IMR-90 (cell line): ENCODE measurements around the gene ARL5C. TPM values are rescaled to one million over a fixed set of nuclear protein-coding genes. Genes with fewer than 3 reads are reported as not detected.
A peak's percentile ranks its signal among the peaks of the same experiment; 100 is the strongest.

Experiments
- ATAC-seq: fragments of 200-7000 bp; cut with Tn5 transposase; 2 replicates; pipeline ENCODE4 v1.9.1; 2020; ENCODE audit warnings: low read depth, mild to moderate bottlenecking, moderate library complexity
- BruUV-seq: library from RNA; stranded (reverse); fragments of 400-500 nt; replicated peaks from 2 replicates; lab custom pipeline; 2021; lab: Mats Ljungman, UMichigan
- CTCF ChIA-PET: fragments of 300-600 bp; formaldehyde crosslinking; extraction: SDS; loops from one replicate; lab custom pipeline; 2021; ENCODE audit warnings: antibody characterized with exemption; lab: Yijun Ruan, JAX
- POLR2A ChIA-PET: fragments of 300-600 bp; sonication (Branson Sonifier 250); formaldehyde crosslinking; loops from one replicate; lab custom pipeline; 2022; ENCODE audit warnings: antibody characterized with exemption; ENCODE audit not compliant: unreplicated experiment; lab: Charles Lee
- DNase-seq: peaks from one replicate; pipeline ENCODE4 v3.0.0; 2013
- H2AFZ ChIP-seq: replicated peaks from 2 replicates; pipeline ENCODE3; 2013; ENCODE audit warnings: low read length, mild to moderate bottlenecking; ENCODE audit not compliant: poor library complexity
- H2AK5ac ChIP-seq: 2 replicates; pipeline ENCODE4 v1.6.1; 2013; ENCODE audit warnings: low read depth, low read length, inconsistent platforms
- H2AK9ac ChIP-seq: replicated peaks from 2 replicates; pipeline ENCODE3; 2013; ENCODE audit warnings: mild to moderate bottlenecking, low read depth, low read length, moderate library complexity; ENCODE audit not compliant: poor library complexity
- H2BK120ac ChIP-seq: 2 replicates; pipeline ENCODE4 v1.6.1; 2013; ENCODE audit warnings: low read depth, low read length, inconsistent platforms
- H2BK15ac ChIP-seq: 3 replicates; pipeline ENCODE4 v1.6.1; 2013; ENCODE audit warnings: low read depth, low read length, inconsistent platforms
- H2BK20ac ChIP-seq: 2 replicates; pipeline ENCODE4 v1.6.1; 2013; ENCODE audit warnings: low read depth, mild to moderate bottlenecking, inconsistent platforms, low read length, moderate library complexity
- H2BK5ac ChIP-seq: 2 replicates; pipeline ENCODE4 v1.6.1; 2013; ENCODE audit warnings: mild to moderate bottlenecking, low read depth, low read length, inconsistent platforms; ENCODE audit not compliant: poor library complexity, severe bottlenecking
- H3K14ac ChIP-seq: replicated peaks from 2 replicates; pipeline ENCODE4 v1.6.1; 2013; ENCODE audit warnings: low read depth, low read length, inconsistent platforms
- H3K18ac ChIP-seq: 2 replicates; pipeline ENCODE4 v1.6.1; 2013; ENCODE audit warnings: low read depth, low read length, control low read depth
- H3K23ac ChIP-seq: 2 replicates; pipeline ENCODE4 v1.6.1; 2013; ENCODE audit warnings: low read depth, low read length, inconsistent platforms
- H3K27ac ChIP-seq: 2 replicates; pipeline ENCODE4 v1.5.1; 2013; ENCODE audit warnings: mild to moderate bottlenecking, control low read depth, low read length; ENCODE audit not compliant: insufficient read depth
- H3K27me3 ChIP-seq: 2 replicates; pipeline ENCODE4 v1.6.1; 2013; ENCODE audit warnings: low read length; ENCODE audit not compliant: control insufficient read depth, insufficient read depth
- H3K36me3 ChIP-seq: 2 replicates; pipeline ENCODE4 v1.6.1; 2013; ENCODE audit warnings: low read length, mixed read lengths; ENCODE audit not compliant: control insufficient read depth, insufficient read depth
- H3K4ac ChIP-seq: 2 replicates; pipeline ENCODE4 v1.6.1; 2013; ENCODE audit warnings: low read depth, low read length, inconsistent platforms
- H3K4me1 ChIP-seq: 2 replicates; pipeline ENCODE4 v1.6.1; 2013; ENCODE audit warnings: low read length, mixed read lengths; ENCODE audit not compliant: control insufficient read depth, insufficient read depth
- H3K4me2 ChIP-seq: 2 replicates; pipeline ENCODE4 v1.6.1; 2013; ENCODE audit warnings: low read depth, mild to moderate bottlenecking, control low read depth, low read length, moderate library complexity
- H3K4me3 ChIP-seq: 2 replicates; pipeline ENCODE4 v1.5.1; 2013; ENCODE audit warnings: low read depth, mild to moderate bottlenecking, control low read depth, low read length, moderate library complexity; ENCODE audit not compliant: insufficient read depth
- H3K56ac ChIP-seq: 2 replicates; pipeline ENCODE4 v1.6.1; 2013; ENCODE audit warnings: low read length, inconsistent platforms; ENCODE audit not compliant: insufficient read depth; ENCODE audit errors: extremely low read depth
- H3K79me1 ChIP-seq, 2 experiments: 2 replicates each; pipeline ENCODE4 v1.6.1; 2013; ENCODE audit warnings: low read length in 2 of 2, inconsistent platforms in 1 of 2, low read depth in 1 of 2
- H3K9ac ChIP-seq: 2 replicates; pipeline ENCODE4 v1.6.1; 2013; ENCODE audit warnings: low read depth, low read length, control low read depth
- H3K9me1 ChIP-seq: 2 replicates; pipeline ENCODE4 v1.6.1; 2013; ENCODE audit warnings: low read length, inconsistent platforms; ENCODE audit not compliant: insufficient read depth
- H3K9me3 ChIP-seq: 2 replicates; pipeline ENCODE4 v1.6.1; 2013; ENCODE audit warnings: low read length; ENCODE audit not compliant: control insufficient read depth, insufficient read depth
- H4K20me1 ChIP-seq: 2 replicates; pipeline ENCODE4 v1.6.1; 2013; ENCODE audit warnings: low read length, inconsistent platforms; ENCODE audit not compliant: insufficient read depth
- H4K5ac ChIP-seq: 2 replicates; pipeline ENCODE4 v1.6.1; 2013; ENCODE audit warnings: mild to moderate bottlenecking, low read depth, low read length, control low read depth
- H4K8ac ChIP-seq, 2 experiments: 2 replicates each; pipeline ENCODE4 v1.6.1; 2013; ENCODE audit warnings: low read depth in 2 of 2, low read length in 2 of 2, control low read depth in 1 of 2, inconsistent platforms in 1 of 2
- H4K91ac ChIP-seq: 2 replicates; pipeline ENCODE4 v1.6.1; 2013; ENCODE audit warnings: low read depth, low read length, inconsistent platforms; ENCODE audit not compliant: insufficient read depth
- CHD1 ChIP-seq: IDR thresholded peaks from 2 replicates; pipeline ENCODE4 v1.6.1; 2012; ENCODE audit warnings: low read depth, low read length, improper control_type of control experiment
- MAFK ChIP-seq: IDR thresholded peaks from 2 replicates; pipeline ENCODE4 v1.6.1; 2012; ENCODE audit warnings: low read depth, low read length, improper control_type of control experiment
- NFE2L2 ChIP-seq: fragments of 150-350 bp; IDR thresholded peaks from 2 replicates; pipeline ENCODE4 v1.6.1; 2016; ENCODE audit warnings: low read depth, mild to moderate bottlenecking, low read length
- RAD21 ChIP-seq: IDR thresholded peaks from 2 replicates; pipeline ENCODE4 v1.6.1; 2012; ENCODE audit warnings: low read length, improper control_type of control experiment
- WGBS, 2 experiments: methylation state at CpG; one replicate each; pipeline versions ENCODE4 v1.1.5 to v1.1.7; 2013; ENCODE audit warnings: missing lambda C conversion rate in 2 of 2; ENCODE audit not compliant: insufficient read length in 1 of 2; ENCODE audit errors: extremely low coverage in 2 of 2; 5-methylcytosine and 5-hydroxymethylcytosine counted together
- dilution Hi-C: fragments of 300-500 bp; cut with HindIII; formaldehyde crosslinking; loops from one replicate; pipeline ENCODE4 v1.14.3; 2018; ENCODE audit warnings: low sequenced_read_pairs; ENCODE audit not compliant: unreplicated experiment
- in situ Hi-C: fragments of 300-500 bp; cut with MboI; formaldehyde crosslinking; loops from 3 replicates; pipeline ENCODE4 v1.14.3; 2019; ENCODE audit warnings: low sequenced_read_pairs, inconsistent platforms, mixed read lengths
- intact Hi-C: fragments of 100-400 bp; cut with micrococcal nuclease; formaldehyde crosslinking; loops from 2 replicates; pipeline ENCODE4 v1.10.0; 2022
- polyA plus RNA-seq, 3 experiments: library from polyadenylated mRNA; depleted of rRNA; stranded (reverse); fragments of >200 nt; gene quantifications; 2 replicates each; pipeline ENCODE4 v1.2.3, GENCODE V29; 2012; ENCODE audit warnings: low replicate concordance in 1 of 3
- total RNA-seq: library from RNA; depleted of rRNA; stranded (reverse); fragments of >200 nt; gene quantifications from 2 replicates; pipeline ENCODE4 v1.2.3, GENCODE V29; 2012

ARL5C gene
- total and polyA plus RNA-seq, 2 of the 4 experiments (the other 2 are of a cell fraction) = not detected

DNA sequence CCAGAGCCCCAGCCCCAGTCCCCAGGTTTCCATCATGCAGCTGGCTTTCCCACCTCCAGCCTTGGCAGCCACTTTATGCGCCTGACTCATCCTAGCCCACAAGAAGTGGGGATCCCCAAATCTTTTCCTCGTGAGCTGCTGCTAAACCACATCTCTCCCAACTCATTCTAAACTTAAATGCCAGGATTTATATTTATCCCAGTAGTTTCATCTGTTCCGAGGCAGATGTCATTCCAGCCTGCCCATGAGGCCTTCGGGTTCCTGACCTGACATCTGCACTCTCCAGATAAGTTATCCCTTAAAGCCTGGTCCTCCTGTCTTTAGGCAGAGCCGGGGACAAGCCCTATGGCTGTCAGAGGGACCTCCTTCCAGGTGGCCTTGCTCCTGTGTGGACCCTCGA lies 31.1 kb downstream of the ARL5C start:
- 55% methylated on average over 4 of the region's 6 CpGs; no CpG with 5 or more reads in 1 of the 2 experiments for WGBS, 2 experiments
- Histone ChIP-seq H2BK5ac (no peak overlapping the region), H4K91ac (0 out of 2 replicates have a peak overlapping the region, but pooled peaks have one; percentile 11), H3K9me3 (no peaks in the 10 kb centered on the region), H2BK120ac (peak overlapping the region; percentile 42), H3K9ac (no peak overlapping the region), H2AFZ (peak overlapping the region; percentile 70), H2BK20ac (peak overlapping the region; percentile 38; the same call in 1 of the 2 replicates), H2BK15ac (no peak overlapping the region; the same call in 2 of the 3 replicates), H3K4me1 (peaks cover 22% of the 10 kb centered on the region), H3K56ac (no peak overlapping the region), H4K20me1 (no peaks in the 10 kb centered on the region), H3K4me3 (no peak overlapping the region), H3K4me2 (no peak overlapping the region), H4K8ac (no peak overlapping the region; a peak in 1 of 4 replicates), H3K14ac (no peak overlapping the region), H3K9me1 (peaks cover 22% of the 10 kb centered on the region), H2AK9ac (no peak overlapping the region), H3K23ac (no peak overlapping the region), H2AK5ac (peak overlapping the region; percentile 68; the same call in 1 of the 2 replicates), H3K79me1 (no peaks in the 10 kb centered on the region), H3K27ac (no peak overlapping the region), H3K36me3 (no peaks in the 10 kb centered on the region), H3K4ac (no peak overlapping the region), H3K18ac (no peak overlapping the region), H4K5ac (no peak overlapping the region), H3K27me3 (no peaks in the 10 kb centered on the region)
- dilution Hi-C loops = no loop called here
- ATAC-seq (no peak), DNase-seq (peak; percentile 64)
- BruUV-seq = no TSS peak
- TF ChIP-seq NFE2L2 (no peak), RAD21 (no peak), MAFK (no peak), CHD1 (no peak)
- in situ Hi-C loops = no loop called here
- intact Hi-C loops = loop anchor here (5.0 kb wide), 1 partner anchor 153 kb away; no protein-coding TSS in a partner anchor
- ChIA-PET POLR2A (no interaction called here), CTCF (no interaction called here)
